Measurements from ENCODE around the gene TEN1.

GRCh38 chr17:76009969-76010661 lies 31.1 kb downstream of the TEN1 start:
- TF ChIP-seq POLR2A (IDR thresholded peaks at IDR 0.05) = no peak
- TF ChIP-seq, protein P1, sequence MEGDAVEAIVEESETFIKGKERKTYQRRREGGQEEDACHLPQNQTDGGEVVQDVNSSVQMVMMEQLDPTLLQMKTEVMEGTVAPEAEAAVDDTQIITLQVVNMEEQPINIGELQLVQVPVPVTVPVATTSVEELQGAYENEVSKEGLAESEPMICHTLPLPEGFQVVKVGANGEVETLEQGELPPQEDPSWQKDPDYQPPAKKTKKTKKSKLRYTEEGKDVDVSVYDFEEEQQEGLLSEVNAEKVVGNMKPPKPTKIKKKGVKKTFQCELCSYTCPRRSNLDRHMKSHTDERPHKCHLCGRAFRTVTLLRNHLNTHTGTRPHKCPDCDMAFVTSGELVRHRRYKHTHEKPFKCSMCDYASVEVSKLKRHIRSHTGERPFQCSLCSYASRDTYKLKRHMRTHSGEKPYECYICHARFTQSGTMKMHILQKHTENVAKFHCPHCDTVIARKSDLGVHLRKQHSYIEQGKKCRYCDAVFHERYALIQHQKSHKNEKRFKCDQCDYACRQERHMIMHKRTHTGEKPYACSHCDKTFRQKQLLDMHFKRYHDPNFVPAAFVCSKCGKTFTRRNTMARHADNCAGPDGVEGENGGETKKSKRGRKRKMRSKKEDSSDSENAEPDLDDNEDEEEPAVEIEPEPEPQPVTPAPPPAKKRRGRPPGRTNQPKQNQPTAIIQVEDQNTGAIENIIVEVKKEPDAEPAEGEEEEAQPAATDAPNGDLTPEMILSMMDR (IDR thresholded peaks at IDR 0.05) = no peak
